Stimulated activated CD4-positive, alpha-beta T cell treated with anti-CD3 and anti-CD28 coated beads, Interleukin-1b, Interleukin-23, amount 100 ng/mL, for 1 hour (primary cell): ENCODE measurements around the gene AOC3.
"Not testable (repeated sequence)": the region's sequence is repeated elsewhere in the genome, so short reads cannot be mapped to it uniquely, and the experiment has no call there.

ENCODE experiments used
- DNase-seq, 2 donors: peaks; one replicate each; pipeline ENCODE4 v3.0.0-alpha.2; 2020; ENCODE audit warnings: low read depth in 2 of 2

Gene AOC3

GRCh38 chr17:42844761-42845555 lies 6.0 kb upstream of the AOC3 start:
- DNase-seq, result no peak

GRCh38 chr17:42845556-42845917 lies 5.5 kb upstream of the AOC3 start:
- DNase-seq, result no peak

DNA sequence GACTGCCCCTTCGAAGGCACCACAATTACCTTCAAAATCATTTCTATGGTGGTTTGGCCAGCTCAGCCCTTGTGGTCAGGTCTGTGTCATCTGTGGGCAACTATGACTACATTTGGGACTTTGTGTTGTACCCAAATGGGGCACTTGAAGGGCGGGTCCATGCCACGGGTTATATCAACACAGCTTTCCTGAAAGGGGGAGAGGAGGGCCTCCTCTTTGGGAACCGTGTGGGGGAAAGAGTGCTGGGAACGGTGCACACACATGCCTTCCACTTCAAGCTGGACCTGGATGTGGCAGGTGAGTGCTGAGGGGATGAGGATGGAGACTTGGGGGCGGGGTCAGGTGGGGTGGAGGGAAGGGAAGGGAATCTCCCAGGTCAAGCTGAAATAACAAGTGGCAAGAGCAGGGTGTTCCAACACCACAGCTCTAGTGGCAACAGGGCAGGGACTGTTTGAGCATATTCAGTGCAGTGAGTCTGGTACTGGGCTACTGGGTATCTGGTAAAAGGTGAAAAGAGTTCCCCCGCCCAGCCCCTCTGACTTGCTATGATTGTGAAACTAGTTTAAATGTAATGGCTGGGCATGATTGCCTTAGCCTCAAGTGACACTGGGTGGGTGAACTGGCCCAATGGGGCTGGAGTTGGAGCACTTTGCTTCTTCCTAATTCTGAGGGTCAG lies 4.9 kb upstream of the AOC3 start:
- peak in 1 of 2 donors; percentile 6 for DNase-seq

- DNase-seq, result no peak
Measured at GRCh38 chr17:42846594-42847280, 4.3 kb upstream of the AOC3 start.

DNA sequence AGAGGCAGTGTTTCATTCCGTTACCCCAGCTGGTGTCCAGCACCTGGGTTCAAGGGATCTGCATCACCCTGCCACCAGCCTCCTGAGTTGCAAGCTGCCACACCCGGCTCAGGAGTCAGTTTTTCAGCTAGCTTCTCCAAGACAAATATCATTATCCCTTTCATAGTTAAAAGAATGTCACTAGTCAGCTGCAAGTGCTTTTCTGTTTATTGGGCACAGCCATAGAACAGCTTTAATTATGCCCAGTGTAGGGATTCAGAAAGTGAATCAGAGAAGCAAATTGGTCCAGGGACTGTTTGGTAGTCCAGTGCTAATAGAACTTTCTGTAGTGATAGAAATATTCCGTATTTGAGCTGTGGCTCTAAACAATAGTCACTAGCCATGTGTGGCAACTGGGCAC lies 2.9 kb upstream of the AOC3 start:
- DNase-seq, result no peak

- DNase-seq, result no peak
Measured at GRCh38 chr17:42849031-42849430, 2.0 kb upstream of the AOC3 start.

DNA sequence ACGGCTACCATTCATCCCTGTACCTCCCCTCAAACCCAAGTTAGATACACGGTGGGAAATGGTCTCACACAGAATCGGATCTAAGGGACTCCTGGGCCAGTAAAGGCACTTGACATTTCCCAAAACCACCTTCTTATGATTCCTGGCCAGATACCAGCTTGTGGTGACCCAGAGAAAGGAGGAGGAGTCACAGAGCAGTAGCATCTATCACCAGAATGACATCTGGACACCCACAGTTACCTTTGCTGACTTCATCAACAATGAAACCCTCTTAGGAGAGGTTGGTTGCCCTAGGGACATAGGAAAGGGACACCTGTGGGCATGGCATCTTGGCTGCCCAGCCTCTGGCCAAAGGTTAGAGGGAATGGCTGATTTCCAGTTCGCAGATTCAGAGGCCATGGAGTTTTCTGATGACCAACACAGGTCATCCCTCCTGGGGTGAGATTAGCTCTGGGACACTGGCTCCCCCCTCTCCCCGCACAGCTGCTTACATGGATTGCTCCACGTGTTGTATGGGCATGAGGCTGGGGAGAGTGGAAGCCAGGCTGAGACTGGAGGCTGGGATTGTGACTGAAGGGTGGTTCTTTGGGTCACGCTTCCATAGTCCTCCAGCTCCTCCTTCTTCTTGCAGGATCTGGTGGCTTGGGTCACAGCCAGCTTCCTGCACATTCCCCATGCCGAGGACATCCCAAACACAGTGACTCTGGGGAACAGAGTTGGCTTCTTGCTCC lies 1.4 kb upstream of the AOC3 start:
- no peak for DNase-seq

GRCh38 chr17:42851371-42852240 lies 607 bp downstream of the AOC3 start:
- not testable (repeated sequence) for DNase-seq

- DNase-seq, result no peak
Measured at GRCh38 chr17:42852351-42852750, 1.4 kb downstream of the AOC3 start.

DNA sequence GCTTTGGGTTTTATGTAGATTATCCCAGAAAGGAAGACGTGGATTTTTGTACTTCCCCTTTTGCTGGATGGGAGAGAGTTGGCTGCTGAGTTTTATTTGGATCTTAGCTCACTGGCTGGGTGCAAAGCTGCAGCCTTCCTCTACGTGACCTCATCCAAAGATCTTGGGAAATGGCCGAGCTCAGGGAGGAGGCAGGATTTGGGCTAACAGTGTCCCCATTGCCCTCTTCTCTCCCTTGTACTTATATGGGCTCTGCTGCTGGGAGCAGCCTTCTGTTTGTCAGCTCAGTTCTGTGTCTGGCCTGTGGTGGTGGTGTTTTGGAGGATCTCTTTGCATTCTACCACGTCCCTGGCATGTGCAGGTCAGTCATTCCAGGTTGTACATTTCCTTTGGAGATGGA lies 2.0 kb downstream of the AOC3 start:
- DNase-seq, result no peak

DNA sequence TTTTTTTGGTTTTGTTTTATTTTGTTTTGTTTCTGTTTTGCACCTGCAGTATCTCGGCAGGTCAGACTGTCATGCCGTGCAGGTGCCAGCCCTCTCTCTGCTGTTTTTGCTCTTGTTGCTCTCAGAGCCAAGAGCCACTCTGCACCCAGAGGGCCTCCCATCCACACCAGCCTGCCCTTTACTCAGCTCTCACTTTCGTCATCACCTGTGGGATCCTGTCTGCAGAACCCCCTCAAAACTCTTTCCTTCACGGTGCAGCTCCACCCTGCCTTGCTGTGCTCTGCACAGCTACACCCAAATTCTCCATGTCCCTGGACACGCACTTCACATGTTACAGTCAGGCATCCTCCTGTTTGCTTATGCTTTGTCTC lies 2.6 kb downstream of the AOC3 start:
- DNase-seq, result no peak

- no peak for DNase-seq
Measured at GRCh38 chr17:42853968-42854790, 3.2 kb downstream of the AOC3 start.

DNA sequence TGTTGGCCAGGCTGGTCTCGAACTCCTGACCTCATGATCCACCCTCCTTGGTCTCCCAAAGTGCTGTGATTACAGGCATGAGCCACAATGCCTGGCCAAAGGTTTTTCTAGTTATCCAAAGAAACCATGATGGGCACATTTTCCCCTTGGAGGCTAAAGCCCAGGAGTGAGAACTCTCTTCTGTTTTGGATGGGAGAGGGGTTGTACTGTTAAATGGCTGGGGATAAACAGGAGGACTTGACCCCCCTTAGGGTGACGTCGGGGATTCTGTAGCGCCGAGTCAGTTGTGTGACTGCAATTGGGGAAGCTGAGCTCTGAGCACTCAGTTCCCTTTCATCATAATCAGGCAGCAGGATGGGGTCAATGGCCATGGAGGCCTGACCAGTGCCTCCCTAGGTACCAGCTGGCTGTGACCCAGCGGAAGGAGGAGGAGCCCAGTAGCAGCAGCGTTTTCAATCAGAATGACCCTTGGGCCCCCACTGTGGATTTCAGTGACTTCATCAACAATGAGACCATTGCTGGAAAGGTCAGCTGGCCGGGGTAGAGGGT lies 4.1 kb downstream of the AOC3 start:
- no peak for DNase-seq

DNA sequence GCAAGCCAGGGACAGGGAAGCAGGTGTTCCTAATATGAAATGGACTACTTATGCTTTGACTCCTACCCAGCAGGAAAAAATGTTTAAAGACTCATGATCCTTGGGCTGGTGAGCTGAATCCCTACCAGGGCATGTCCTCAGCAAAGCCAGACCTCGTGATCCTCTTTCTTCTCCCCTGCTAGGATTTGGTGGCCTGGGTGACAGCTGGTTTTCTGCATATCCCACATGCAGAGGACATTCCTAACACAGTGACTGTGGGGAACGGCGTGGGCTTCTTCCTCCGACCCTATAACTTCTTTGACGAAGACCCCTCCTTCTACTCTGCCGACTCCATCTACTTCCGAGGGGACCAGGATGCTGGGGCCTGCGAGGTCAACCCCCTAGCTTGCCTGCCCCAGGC lies 5.1 kb downstream of the AOC3 start:
- not testable (repeated sequence) for DNase-seq

- not testable (repeated sequence) for DNase-seq
Measured at GRCh38 chr17:42856516-42856915, 5.5 kb downstream of the AOC3 start.

DNA sequence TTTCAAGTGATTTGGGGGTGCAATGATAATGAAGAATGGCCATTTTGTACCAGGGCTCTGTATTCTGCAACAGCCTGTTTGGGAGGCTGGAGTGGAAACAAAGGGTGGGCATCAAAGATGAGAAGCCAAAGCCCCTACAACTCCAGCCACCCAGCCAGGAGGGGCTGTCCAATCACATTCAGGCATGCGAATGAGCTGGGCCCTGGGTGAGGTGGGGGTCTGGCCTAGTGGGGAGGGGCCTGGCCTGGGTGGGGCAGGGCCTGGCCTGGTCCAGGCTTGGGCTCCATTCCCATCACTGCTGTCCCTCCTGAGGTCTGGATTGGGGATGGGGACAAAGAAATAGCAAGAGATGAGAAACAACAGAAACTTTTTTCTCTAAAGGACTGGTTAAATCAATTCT lies 6.4 kb downstream of the AOC3 start:
- no peak for DNase-seq

GRCh38 chr17:42865638-42866094 lies 14.7 kb downstream of the AOC3 start:
- DNase-seq, result no peak

DNA sequence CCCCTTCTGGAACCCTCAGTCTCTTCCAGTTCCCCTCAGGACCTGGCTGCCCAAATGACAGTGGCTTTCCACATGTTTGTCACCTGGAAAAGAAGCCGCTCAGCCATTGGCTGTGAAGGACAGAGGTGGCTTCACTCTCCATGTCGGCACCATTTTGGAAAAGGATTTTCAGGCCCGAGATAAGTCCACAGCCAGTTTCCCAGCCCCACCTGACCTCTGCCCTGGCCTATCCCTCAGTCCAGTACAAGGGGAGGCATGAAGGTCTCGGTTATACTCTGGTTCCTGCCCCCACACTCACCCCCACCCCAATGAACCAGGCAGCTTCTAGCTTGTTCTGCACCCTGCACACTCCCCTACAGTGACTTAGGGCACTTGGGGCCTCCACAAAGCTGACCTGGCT lies 15.2 kb downstream of the AOC3 start:
- no peak for DNase-seq

- DNase-seq, result no peak
Measured at GRCh38 chr17:42866631-42867575, 15.9 kb downstream of the AOC3 start.
